Neuronal stem cell (in vitro differentiated cells): ENCODE results near the gene HEATR3.

Source experiments
- DNase-seq: peaks from one replicate; pipeline ENCODE4 v3.0.0-alpha.2; 2013; ENCODE audit warnings: low spot score
- H2AFZ ChIP-seq: one replicate; pipeline ENCODE4 v1.6.1; 2013; ENCODE audit warnings: mild to moderate bottlenecking, low read length, inconsistent platforms
- H2AK5ac ChIP-seq: 2 replicates; pipeline ENCODE4 v1.6.1; 2013; ENCODE audit warnings: low read depth, mild to moderate bottlenecking, inconsistent platforms, low read length, moderate library complexity, mixed read lengths
- H2BK120ac ChIP-seq: 2 replicates; pipeline ENCODE4 v1.6.1; 2013; ENCODE audit warnings: low read depth, mild to moderate bottlenecking, inconsistent platforms, low read length, moderate library complexity, mixed read lengths
- H2BK12ac ChIP-seq: one replicate; pipeline ENCODE4 v1.6.1; 2013; ENCODE audit warnings: low read length, inconsistent platforms
- H2BK15ac ChIP-seq: 2 replicates; pipeline ENCODE4 v1.6.1; 2013; ENCODE audit warnings: mild to moderate bottlenecking, low read length, inconsistent platforms, mixed read lengths
- H2BK5ac ChIP-seq: one replicate; pipeline ENCODE4 v1.6.1; 2013; ENCODE audit warnings: inconsistent platforms, mild to moderate bottlenecking, low read length, moderate library complexity
- H3K14ac ChIP-seq: one replicate; pipeline ENCODE4 v1.6.1; 2013; ENCODE audit warnings: low read length, inconsistent platforms
- H3K18ac ChIP-seq: 2 replicates; pipeline ENCODE4 v1.6.1; 2013; ENCODE audit warnings: low read length, inconsistent platforms
- H3K23ac ChIP-seq: 2 replicates; pipeline ENCODE4 v1.6.1; 2013; ENCODE audit warnings: low read depth, mild to moderate bottlenecking, mixed read lengths, low read length, inconsistent platforms; ENCODE audit not compliant: poor library complexity
- H3K27ac ChIP-seq: replicated peaks from 3 replicates; pipeline ENCODE4 v1.5.1; 2013; ENCODE audit warnings: low read length, inconsistent platforms
- H3K27me3 ChIP-seq, 3 experiments: 2 replicates each; pipeline ENCODE4 v1.6.1; 2013; ENCODE audit warnings: low read length in 3 of 3, mild to moderate bottlenecking in 2 of 3, inconsistent platforms in 1 of 3, low read depth in 1 of 3, mixed read lengths in 1 of 3, moderate library complexity in 1 of 3; ENCODE audit not compliant: control insufficient read depth in 3 of 3, insufficient read depth in 3 of 3
- H3K36me3 ChIP-seq, 2 donors: replicated peaks in 1 of 2; 2 replicates each; pipeline ENCODE4 v1.6.1; 2013; ENCODE audit warnings: low read length in 2 of 2; ENCODE audit not compliant: control insufficient read depth in 2 of 2, insufficient read depth in 2 of 2
- H3K4ac ChIP-seq: 2 replicates; pipeline ENCODE4 v1.6.1; 2013; ENCODE audit warnings: inconsistent platforms, mild to moderate bottlenecking, low read length, moderate library complexity
- H3K4me1 ChIP-seq, 2 donors: 1 replicate in 1 of 2; 2 replicates in 1 of 2; pipeline ENCODE4 v1.6.1; 2013; ENCODE audit warnings: low read length in 2 of 2, low read depth in 1 of 2; ENCODE audit not compliant: control insufficient read depth in 2 of 2, insufficient read depth in 1 of 2
- H3K4me2 ChIP-seq: one replicate; pipeline ENCODE4 v1.6.1; 2013; ENCODE audit warnings: mild to moderate bottlenecking, low read length, inconsistent platforms; ENCODE audit not compliant: insufficient read depth, poor library complexity, severe bottlenecking
- H3K4me3 ChIP-seq, 2 donors: 2 replicates each; pipeline ENCODE4 v1.5.1; 2013; ENCODE audit warnings: low read length in 2 of 2, mild to moderate bottlenecking in 2 of 2, inconsistent platforms in 1 of 2, moderate library complexity in 1 of 2
- H3K79me1 ChIP-seq: one replicate; pipeline ENCODE4 v1.6.1; 2013; ENCODE audit warnings: low read depth, mild to moderate bottlenecking, inconsistent platforms, low read length, moderate library complexity
- H3K9ac ChIP-seq: one replicate; pipeline ENCODE4 v1.6.1; 2013; ENCODE audit warnings: mild to moderate bottlenecking, low read depth, low read length, inconsistent platforms; ENCODE audit not compliant: poor library complexity
- H3K9me3 ChIP-seq, 2 donors: replicated peaks in 1 of 2; 2 replicates each; pipeline versions ENCODE3 to v1.6.1; 2013; ENCODE audit warnings: low read length in 2 of 2, mild to moderate bottlenecking in 2 of 2, inconsistent platforms in 1 of 2, low read depth in 1 of 2, mixed read lengths in 1 of 2, moderate library complexity in 1 of 2; ENCODE audit not compliant: control insufficient read depth in 2 of 2, insufficient read depth in 1 of 2
- H4K8ac ChIP-seq: one replicate; pipeline ENCODE4 v1.6.1; 2013; ENCODE audit warnings: low read depth, mild to moderate bottlenecking, inconsistent platforms, low read length, moderate library complexity
- H4K91ac ChIP-seq: one replicate; pipeline ENCODE4 v1.6.1; 2013; ENCODE audit warnings: low read length, low read depth, mild to moderate bottlenecking, inconsistent platforms; ENCODE audit not compliant: poor library complexity
- WGBS, 2 donors: extraction: QIAGEN DNeasy Blood & Tissue Kit; methylation state at CpG; one replicate each; pipeline ENCODE4 v1.1.7; 2013; ENCODE audit warnings: missing lambda C conversion rate in 2 of 2, mixed read lengths in 1 of 2; ENCODE audit not compliant: insufficient read length in 2 of 2, insufficient replicate concordance in 1 of 2; ENCODE audit errors: extremely low coverage in 2 of 2; 5-methylcytosine and 5-hydroxymethylcytosine counted together

HEATR3 gene

GRCh38 chr16:50088302-50088701 lies 22.5 kb downstream of the HEATR3 start:
- no peak for DNase-seq
- H2AFZ ChIP-seq, result no peak overlapping the region
- H3K36me3 ChIP-seq, result peaks cover 12 to 38% of the 10 kb centered on the region in 2 donors
- H3K4me1 ChIP-seq, result no peaks in the 10 kb centered on the region
- peaks cover 0 to 4% of the 10 kb centered on the region in 2 donors for H3K9me3 ChIP-seq
- no peak overlapping the region for H3K27ac ChIP-seq
- H2BK120ac ChIP-seq, result no peak overlapping the region
- H3K4me2 ChIP-seq, result no peak overlapping the region
- H3K4me3 ChIP-seq, result no peak overlapping the region
- H3K23ac ChIP-seq, result no peak overlapping the region
- no peaks in the 10 kb centered on the region for H3K79me1 ChIP-seq
- H3K9ac ChIP-seq, result no peak overlapping the region
- H3K4ac ChIP-seq, result no peak overlapping the region
- H2BK15ac ChIP-seq, result no peak overlapping the region
- no peaks in the 10 kb centered on the region for H3K27me3 ChIP-seq
- no peak overlapping the region for H2BK12ac ChIP-seq
- no peak overlapping the region for H4K91ac ChIP-seq
- no CpG with 5 or more reads among the region's 3 CpGs for WGBS, 2 donors
- no peak overlapping the region for H3K14ac ChIP-seq
- H3K18ac ChIP-seq, result no peak overlapping the region
- H4K8ac ChIP-seq, result no peak overlapping the region
- no peak overlapping the region for H2BK5ac ChIP-seq
- H2AK5ac ChIP-seq, result no peak overlapping the region

GRCh38 chr16:50092891-50093290 lies 27.1 kb downstream of the HEATR3 start:
- no peaks in the 10 kb centered on the region for H3K4me1 ChIP-seq
- H4K91ac ChIP-seq, result no peak overlapping the region
- no peak overlapping the region for H3K23ac ChIP-seq
- H2BK120ac ChIP-seq, result no peak overlapping the region
- H3K27ac ChIP-seq, result no peak overlapping the region
- H3K4ac ChIP-seq, result no peak overlapping the region
- H3K27me3 ChIP-seq, result no peaks in the 10 kb centered on the region
- H2BK12ac ChIP-seq, result no peak overlapping the region
- H3K4me3 ChIP-seq, result no peak overlapping the region
- H3K36me3 ChIP-seq, result peaks cover 4 to 6% of the 10 kb centered on the region in 2 donors
- H3K9me3 ChIP-seq, result peaks cover 0 to 4% of the 10 kb centered on the region in 2 donors
- no peak overlapping the region for H3K9ac ChIP-seq
- no CpG with 5 or more reads among the region's 6 CpGs for WGBS, 2 donors
- no peaks in the 10 kb centered on the region for H3K79me1 ChIP-seq
- no peak overlapping the region for H2AFZ ChIP-seq
- no peak overlapping the region for H3K18ac ChIP-seq
- no peak overlapping the region for H3K4me2 ChIP-seq
- H4K8ac ChIP-seq, result no peak overlapping the region
- no peak overlapping the region for H2AK5ac ChIP-seq
- no peak overlapping the region for H3K14ac ChIP-seq
- H2BK5ac ChIP-seq, result no peak overlapping the region
- no peak for DNase-seq
- no peak overlapping the region for H2BK15ac ChIP-seq

GRCh38 chr16:50093607-50094539 lies 28.1 kb downstream of the HEATR3 start:
- no CpG with 5 or more reads among the region's 12 CpGs for WGBS, 2 donors
- Histone ChIP-seq H2BK15ac (no peak overlapping the region), H3K36me3 (peaks cover 0 to 3% of the 10 kb centered on the region in 2 donors)

GRCh38 chr16:50096791-50097190 lies 31.0 kb downstream of the HEATR3 start:
- no peak overlapping the region for H4K8ac ChIP-seq
- no peak overlapping the region for H3K14ac ChIP-seq
- no peak overlapping the region for H3K23ac ChIP-seq
- peaks cover 6 to 9% of the 10 kb centered on the region in 2 donors for H3K36me3 ChIP-seq
- no peak overlapping the region for H4K91ac ChIP-seq
- no peak overlapping the region for H3K4me3 ChIP-seq
- no peaks in the 10 kb centered on the region for H3K79me1 ChIP-seq
- H2BK120ac ChIP-seq, result no peak overlapping the region
- H3K9ac ChIP-seq, result no peak overlapping the region
- no peak overlapping the region for H2BK12ac ChIP-seq
- no peaks in the 10 kb centered on the region for H3K9me3 ChIP-seq
- no peak overlapping the region for H2AK5ac ChIP-seq
- H3K27ac ChIP-seq, result no peak overlapping the region
- H2BK5ac ChIP-seq, result no peak overlapping the region
- H2BK15ac ChIP-seq, result no peak overlapping the region
- WGBS, 2 donors, result no CpG with 5 or more reads among the region's 3 CpGs
- no peak overlapping the region for H3K4me2 ChIP-seq
- no peak overlapping the region for H2AFZ ChIP-seq
- no peak overlapping the region for H3K18ac ChIP-seq
- no peak overlapping the region for H3K4ac ChIP-seq
- no peaks in the 10 kb centered on the region for H3K4me1 ChIP-seq
- no peak for DNase-seq
- no peaks in the 10 kb centered on the region for H3K27me3 ChIP-seq

More at GRCh38 chr16:50093607-50094539, 28.1 kb downstream of the HEATR3 start:
- Histone ChIP-seq H3K4me2 (no peak overlapping the region), H3K18ac (no peak overlapping the region), H3K23ac (no peak overlapping the region), H3K9me3 (no peaks in the 10 kb centered on the region), H3K27me3 (no peaks in the 10 kb centered on the region), H2AFZ (no peak overlapping the region), H2BK120ac (no peak overlapping the region), H4K8ac (no peak overlapping the region), H4K91ac (no peak overlapping the region), H2BK5ac (no peak overlapping the region), H3K4me1 (no peaks in the 10 kb centered on the region), H3K14ac (peak overlapping the region; percentile 76), H3K4me3 (no peak overlapping the region), H3K9ac (no peak overlapping the region), H3K79me1 (no peaks in the 10 kb centered on the region), H3K27ac (no peak overlapping the region), H2BK12ac (no peak overlapping the region), H3K4ac (no peak overlapping the region), H2AK5ac (no peak overlapping the region)
- no peak for DNase-seq
